Esophagus squamous epithelium (tissue), 5 donors: ENCODE measurements around the gene ANP32A. TPM values are rescaled to one million over a fixed set of nuclear protein-coding genes. Genes with fewer than 3 reads are reported as not detected.
A peak's percentile ranks its signal among the peaks of the same experiment; 100 is the strongest.

ENCODE experiments used
- DNase-seq: peaks from one replicate; lab custom pipeline; 2025; lab: John Stamatoyannopoulos, UW
- H3K27ac ChIP-seq, 4 donors: fragments of 200-600 bp; sonication (generic); one replicate each; pipeline ENCODE4 v1.5.1; 2016 to 2019; ENCODE audit warnings: mild to moderate bottlenecking in 1 of 4
- H3K27me3 ChIP-seq, 4 donors: fragments of 200-600 bp; sonication (generic); 1 replicate in 3 of 4; 2 replicates in 1 of 4; pipeline versions ENCODE4 v1.5.1 to v1.6.0; 2017 to 2021; ENCODE audit warnings: antibody characterized with exemption in 1 of 4
- H3K36me3 ChIP-seq, 3 donors: fragments of 200-600 bp; sonication (generic); one replicate each; pipeline ENCODE4 v1.5.1; 2016 to 2019
- H3K4me1 ChIP-seq, 3 donors: fragments of 200-600 bp; sonication (generic); one replicate each; pipeline ENCODE4 v1.5.1; 2017 to 2019
- H3K4me3 ChIP-seq, 4 donors: fragments of 200-600 bp; sonication (generic); 1 replicate in 3 of 4; 2 replicates in 1 of 4; pipeline ENCODE4 v1.5.1; 2016 to 2019; ENCODE audit warnings: mild to moderate bottlenecking in 2 of 4, moderate library complexity in 1 of 4
- H3K9me3 ChIP-seq, 3 donors: fragments of 200-600 bp; sonication (generic); one replicate each; pipeline ENCODE4 v1.5.1; 2016 to 2019
- CTCF ChIP-seq, 6 experiments: fragments of 450-650 bp in 4 of 6; fragments of 200-600 bp in 2 of 6; sonication (generic) in 2 of 6; IDR thresholded peaks; one replicate each; pipeline ENCODE4 v1.5.1; 2016 to 2019; ENCODE audit warnings: antibody characterized with exemption in 6 of 6, mild to moderate bottlenecking in 4 of 6, moderate library complexity in 4 of 6
- POLR2A ChIP-seq, 4 donors: fragments of 450-650 bp; IDR thresholded peaks; one replicate each; pipeline ENCODE4 v1.6.1; 2017; ENCODE audit warnings: antibody characterized with exemption in 4 of 4, mild to moderate bottlenecking in 4 of 4, moderate library complexity in 3 of 4
- WGBS, 2 donors: methylation state at CpG; one replicate each; pipeline ENCODE4 v1.1.5; 2018; 5-methylcytosine and 5-hydroxymethylcytosine counted together
- intact Hi-C: fragments of 100-400 bp; cut with DNase I; formaldehyde crosslinking; loops from one replicate; pipeline ENCODE4 v1.15.0; 2022
- total RNA-seq, 4 donors: library from RNA; depleted of rRNA; stranded (reverse); fragments of >200 nt; gene quantifications; one replicate each; pipeline ENCODE4 v1.1.0, GENCODE V29; 2016
- donor health status: DM: yes; HTN: yes; CAD: no.

The ANP32A gene
- total RNA-seq, 4 donors from 2014 or later = 40.1 to 71.5 (median 43.8) TPM

GRCh38 chr15:68851971-68852370 lies 31.3 kb upstream of the ANP32A start:
- H3K36me3 ChIP-seq = no peaks in the 10 kb centered on the region
- WGBS, 2 donors = 36 to 59% methylated on average over 2 of the region's 2 CpGs
- H3K27me3 ChIP-seq = peaks cover 0 to 23% (median 0%) of the 10 kb centered on the region in 4 donors
- H3K4me3 ChIP-seq = no peak overlapping the region
- DNase-seq = no peak
- H3K27ac ChIP-seq = no peak overlapping the region
- TF ChIP-seq CTCF (IDR thresholded peaks at IDR 0.05) = no peak
- no peak for TF ChIP-seq POLR2A (IDR thresholded peaks at IDR 0.05)
- intact Hi-C loops = no loop called here
- H3K4me1 ChIP-seq = no peaks in the 10 kb centered on the region
- no peaks in the 10 kb centered on the region for H3K9me3 ChIP-seq

- TF ChIP-seq POLR2A (IDR thresholded peaks at IDR 0.05) (no peak), CTCF (IDR thresholded peaks at IDR 0.05) (no peak)
- 67 to 75% methylated on average over 2 of the region's 2 CpGs for WGBS, 2 donors
- H3K4me1 ChIP-seq = no peaks in the 10 kb centered on the region
- no peak overlapping the region for H3K27ac ChIP-seq
- peaks cover 2 to 38% (median 4%) of the 10 kb centered on the region in 4 donors for H3K27me3 ChIP-seq
- H3K9me3 ChIP-seq = no peaks in the 10 kb centered on the region
- H3K4me3 ChIP-seq = no peak overlapping the region
- no peak for DNase-seq
- H3K36me3 ChIP-seq = no peaks in the 10 kb centered on the region
- intact Hi-C loops = no loop called here
Observed at GRCh38 chr15:68849497-68849896, 28.8 kb upstream of the ANP32A start.

DNA sequence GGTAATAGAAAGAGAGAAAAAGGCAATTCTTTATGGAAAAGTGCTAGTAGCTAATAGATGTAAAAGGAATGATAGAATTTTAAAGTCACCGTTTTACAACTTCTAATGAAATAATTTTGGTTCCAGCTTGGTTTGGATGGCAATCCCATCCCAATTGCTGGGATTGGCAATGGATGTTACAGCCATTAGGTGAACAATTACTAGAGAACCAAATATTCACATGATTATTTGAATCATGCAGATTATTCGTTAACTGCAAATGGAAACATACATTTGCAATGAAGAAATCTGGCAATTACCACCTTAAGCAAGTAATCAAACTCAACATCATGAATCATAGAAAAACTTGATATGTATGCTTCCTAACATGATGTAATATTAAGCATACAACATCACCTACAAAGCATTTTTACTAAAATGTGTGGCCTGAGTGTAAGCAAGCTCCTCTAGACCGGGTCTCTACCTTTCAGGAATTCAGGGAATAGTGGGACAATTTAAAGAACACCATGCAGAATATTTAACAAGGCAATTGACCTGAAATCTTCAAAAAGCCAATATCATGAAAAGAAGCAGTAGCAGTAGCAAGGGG lies 26.2 kb upstream of the ANP32A start:
- no peak for DNase-seq
- WGBS, 2 donors = 80 to 96% methylated on average over 3 of the region's 3 CpGs
- TF ChIP-seq POLR2A (IDR thresholded peaks at IDR 0.05) = no peak
- TF ChIP-seq CTCF (IDR thresholded peaks at IDR 0.05) = no peak
- intact Hi-C loops = no loop called here
- H3K4me1 ChIP-seq = peaks cover 0 to 10% (median 6%) of the 10 kb centered on the region in 3 donors
- H3K9me3 ChIP-seq = no peaks in the 10 kb centered on the region
- peaks cover 5 to 53% (median 19%) of the 10 kb centered on the region in 4 donors for H3K27me3 ChIP-seq
- H3K4me3 ChIP-seq = no peak overlapping the region
- no peaks in the 10 kb centered on the region for H3K36me3 ChIP-seq
- no peak overlapping the region for H3K27ac ChIP-seq

DNA sequence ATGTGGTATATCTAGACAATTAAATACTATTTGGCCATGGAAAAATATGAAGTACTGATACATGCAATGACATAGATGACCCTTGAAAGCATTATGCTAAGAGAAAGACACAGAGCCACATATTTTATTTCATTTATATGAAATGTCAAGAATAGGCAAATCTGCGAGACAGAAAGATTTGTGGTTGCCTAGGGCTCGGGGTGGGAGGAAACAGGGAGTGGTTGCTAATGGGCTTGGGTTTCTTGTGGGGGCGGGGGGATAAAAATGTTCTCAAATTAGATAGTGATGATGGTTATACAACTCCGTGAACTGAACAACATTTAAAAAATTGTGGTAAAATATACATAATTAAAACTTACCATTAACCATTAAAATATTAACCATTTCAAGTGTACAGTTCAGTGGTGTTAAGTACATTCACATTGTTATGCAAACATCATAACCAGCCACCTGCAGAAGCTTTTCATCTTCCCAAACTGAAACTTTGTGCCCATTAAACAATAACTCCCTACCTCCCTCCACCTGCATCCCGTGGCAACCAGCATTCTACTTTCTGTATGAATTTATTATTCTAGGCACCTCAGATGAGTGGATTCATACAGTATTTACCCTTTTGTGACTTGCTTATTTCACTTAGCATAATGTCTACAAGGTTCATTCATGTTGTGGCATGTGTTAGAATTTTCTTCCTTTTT lies 24.3 kb upstream of the ANP32A start:
- TF ChIP-seq POLR2A (IDR thresholded peaks at IDR 0.05) = no peak
- Histone ChIP-seq H3K4me1 (peaks cover 0 to 10% (median 6%) of the 10 kb centered on the region in 3 donors), H3K27ac (no peak overlapping the region), H3K4me3 (no peak overlapping the region), H3K27me3 (peaks cover 5 to 71% (median 19%) of the 10 kb centered on the region in 4 donors), H3K9me3 (no peaks in the 10 kb centered on the region), H3K36me3 (no peaks in the 10 kb centered on the region)
- 57 to 60% methylated on average over 5 of the region's 5 CpGs for WGBS, 2 donors
- DNase-seq = no peak
- intact Hi-C loops = no loop called here

DNA sequence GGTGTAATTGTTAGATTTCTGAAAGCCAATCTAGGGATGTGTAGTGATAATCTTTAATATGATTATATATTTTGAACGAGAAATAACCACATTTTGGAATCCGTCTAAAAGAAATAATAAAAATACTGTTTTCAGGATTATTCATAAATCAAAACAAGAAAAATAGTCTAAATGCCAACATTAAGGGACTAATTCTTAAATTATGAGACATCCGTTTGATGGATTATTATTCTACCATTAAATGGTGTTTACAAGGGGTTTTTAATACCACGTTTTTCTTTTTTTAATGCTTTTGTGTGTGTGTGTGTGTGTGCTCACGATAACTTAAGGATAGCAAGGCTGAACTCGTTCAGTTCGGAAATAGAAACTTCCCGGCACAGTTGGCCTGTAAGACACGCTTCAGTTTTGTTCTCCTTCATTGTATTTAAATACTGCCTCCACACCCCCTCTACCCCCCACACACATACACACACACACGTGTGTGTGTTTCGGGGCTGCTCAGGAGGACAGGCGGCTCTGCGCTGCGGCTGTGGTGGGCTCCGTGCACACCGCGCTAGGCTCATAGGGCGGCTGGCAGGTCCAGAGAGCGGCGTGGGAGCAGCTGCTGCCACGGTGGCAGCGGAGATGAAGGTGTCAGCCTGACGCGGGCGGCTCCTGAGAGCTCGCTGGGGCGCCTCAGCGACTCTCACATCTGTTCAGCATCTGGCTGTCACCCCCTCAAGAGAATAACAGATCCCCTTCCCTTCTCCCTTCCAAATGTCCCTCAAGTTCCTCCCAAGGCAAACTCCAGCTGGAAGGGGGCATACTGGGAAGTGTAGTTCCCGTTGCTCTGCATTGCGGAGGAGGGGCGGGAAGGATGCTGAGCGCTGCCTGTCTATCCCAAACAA lies 23.0 kb upstream of the ANP32A start:
- Histone ChIP-seq H3K4me1 (peaks cover 0 to 10% (median 6%) of the 10 kb centered on the region in 3 donors), H3K9me3 (no peaks in the 10 kb centered on the region), H3K4me3 (peak overlapping the region in 3 of 4 donors; percentile 26 to 64 (median 34)), H3K36me3 (no peaks in the 10 kb centered on the region), H3K27me3 (peaks cover 5 to 82% (median 19%) of the 10 kb centered on the region in 4 donors), H3K27ac (no peak overlapping the region)
- TF ChIP-seq POLR2A (IDR thresholded peaks at IDR 0.05) (no peak), CTCF (IDR thresholded peaks at IDR 0.05) (no peak)
- intact Hi-C loops = no loop called here
- WGBS, 2 donors = 13 to 14% methylated on average over 9 to 10 of the region's 32 CpGs
- no peak for DNase-seq
